HEK293 (cell line): ENCODE measurements around the gene EGFL8.
A peak's percentile ranks its signal among the peaks of the same experiment; 100 is the strongest.

Experiments used
- FEZF1 ChIP-seq: fragments of 450-650 bp; formaldehyde crosslinking; IDR thresholded peaks from 2 replicates; pipeline ENCODE4 v1.5.1; 2016; ENCODE audit warnings: missing biosample characterization, missing genetic modification characterization
- KLF16 ChIP-seq: fragments of 450-650 bp; formaldehyde crosslinking; IDR thresholded peaks from 2 replicates; pipeline ENCODE4 v1.5.1; 2017; ENCODE audit warnings: missing biosample characterization, missing genetic modification characterization
- KLF8 ChIP-seq: fragments of 450-650 bp; formaldehyde crosslinking; IDR thresholded peaks from 2 replicates; pipeline ENCODE4 v1.5.1; 2016; ENCODE audit warnings: missing biosample characterization, missing genetic modification characterization
- SP7 ChIP-seq: fragments of 450-650 bp; formaldehyde crosslinking; IDR thresholded peaks from 2 replicates; pipeline ENCODE4 v1.5.1; 2016; ENCODE audit warnings: missing biosample characterization, missing genetic modification characterization
- ZBTB48 ChIP-seq: fragments of 450-650 bp; formaldehyde crosslinking; IDR thresholded peaks from 2 replicates; pipeline ENCODE4 v1.5.1; 2016; ENCODE audit warnings: missing biosample characterization, missing genetic modification characterization
- ZNF133 ChIP-seq: fragments of 450-650 bp; formaldehyde crosslinking; IDR thresholded peaks from 2 replicates; pipeline ENCODE4 v1.5.1; 2016; ENCODE audit warnings: missing biosample characterization, missing genetic modification characterization
- ZNF169 ChIP-seq: fragments of 450-650 bp; formaldehyde crosslinking; IDR thresholded peaks from 2 replicates; pipeline ENCODE4 v1.5.1; 2016; ENCODE audit warnings: missing biosample characterization, missing genetic modification characterization
- ZNF2 ChIP-seq: fragments of 450-650 bp; formaldehyde crosslinking; IDR thresholded peaks from 2 replicates; pipeline ENCODE4 v1.5.1; 2016; ENCODE audit warnings: missing biosample characterization, missing genetic modification characterization
- ZNF23 ChIP-seq: fragments of 450-650 bp; formaldehyde crosslinking; IDR thresholded peaks from 2 replicates; pipeline ENCODE4 v1.5.1; 2016; ENCODE audit warnings: missing biosample characterization, missing genetic modification characterization, borderline replicate concordance
- ZNF311 ChIP-seq: fragments of 450-650 bp; formaldehyde crosslinking; IDR thresholded peaks from 2 replicates; pipeline ENCODE4 v1.5.1; 2017; ENCODE audit warnings: missing biosample characterization, missing genetic modification characterization, borderline replicate concordance
- ZNF341 ChIP-seq: fragments of 450-650 bp; formaldehyde crosslinking; IDR thresholded peaks from 2 replicates; pipeline ENCODE4; 2016; ENCODE audit warnings: low read depth, missing biosample characterization, missing genetic modification characterization
- ZNF433 ChIP-seq: fragments of 450-650 bp; formaldehyde crosslinking; IDR thresholded peaks from 2 replicates; pipeline ENCODE4 v1.5.1; 2016; ENCODE audit warnings: missing biosample characterization, missing genetic modification characterization, low read depth
- ZNF510 ChIP-seq: fragments of 450-650 bp; formaldehyde crosslinking; IDR thresholded peaks from 2 replicates; pipeline ENCODE4 v1.5.1; 2018; ENCODE audit warnings: mild to moderate bottlenecking, missing genetic modification characterization, missing biosample characterization; ENCODE audit not compliant: insufficient replicate concordance
- ZNF560 ChIP-seq: fragments of 450-650 bp; formaldehyde crosslinking; IDR thresholded peaks from 2 replicates; pipeline ENCODE4 v1.5.1; 2017; ENCODE audit warnings: missing biosample characterization, missing genetic modification characterization, borderline replicate concordance
- ZNF585B ChIP-seq: fragments of 450-650 bp; formaldehyde crosslinking; IDR thresholded peaks from 2 replicates; pipeline ENCODE4 v1.5.1; 2016; ENCODE audit warnings: missing biosample characterization, missing genetic modification characterization
- ZNF600 ChIP-seq: fragments of 450-650 bp; formaldehyde crosslinking; IDR thresholded peaks from 2 replicates; pipeline ENCODE4 v1.5.1; 2016; ENCODE audit warnings: missing biosample characterization, missing genetic modification characterization
- ZNF629 ChIP-seq: fragments of 450-650 bp; formaldehyde crosslinking; IDR thresholded peaks from 2 replicates; pipeline ENCODE4 v1.5.1; 2017; ENCODE audit warnings: missing biosample characterization, missing genetic modification characterization
- ZNF654 ChIP-seq: fragments of 450-650 bp; formaldehyde crosslinking; IDR thresholded peaks from 2 replicates; pipeline ENCODE4 v1.5.1; 2016; ENCODE audit warnings: low read depth, missing biosample characterization, missing genetic modification characterization
- ZNF76 ChIP-seq: fragments of 450-650 bp; formaldehyde crosslinking; IDR thresholded peaks from 2 replicates; pipeline ENCODE4; 2016; ENCODE audit warnings: low read depth, missing biosample characterization, missing genetic modification characterization, borderline replicate concordance
- ZNF791 ChIP-seq: fragments of 450-650 bp; formaldehyde crosslinking; IDR thresholded peaks from 2 replicates; pipeline ENCODE4 v1.5.1; 2016; ENCODE audit warnings: missing biosample characterization, missing genetic modification characterization
- ZNF830 ChIP-seq: fragments of 450-650 bp; IDR thresholded peaks from 2 replicates; pipeline ENCODE4 v1.5.0; 2018; ENCODE audit warnings: missing biosample characterization, missing genetic modification characterization, low read depth, mild to moderate bottlenecking, moderate library complexity
- TF ChIP-seq, protein P1 (sequence below): fragments of 450-650 bp; formaldehyde crosslinking; IDR thresholded peaks from 2 replicates; pipeline ENCODE4 v1.5.1; 2016; ENCODE audit warnings: missing biosample characterization, missing genetic modification characterization, borderline replicate concordance
- TF ChIP-seq, protein P2 (sequence below): fragments of 450-650 bp; formaldehyde crosslinking; IDR thresholded peaks from 2 replicates; pipeline ENCODE4 v1.5.1; 2016; ENCODE audit warnings: missing biosample characterization, missing genetic modification characterization
- TF ChIP-seq, protein P3 (sequence below): sonication (generic); formaldehyde crosslinking; IDR thresholded peaks from 2 replicates; pipeline ENCODE4 v1.8.1; 2022; ENCODE audit warnings: mild to moderate bottlenecking, moderate library complexity, missing genetic modification reagents
- TF ChIP-seq, protein P4 (sequence below): fragments of 450-650 bp; formaldehyde crosslinking; IDR thresholded peaks from 2 replicates; pipeline ENCODE4 v1.5.1; 2016; ENCODE audit warnings: missing biosample characterization, missing genetic modification characterization

EGFL8 gene

DNA sequence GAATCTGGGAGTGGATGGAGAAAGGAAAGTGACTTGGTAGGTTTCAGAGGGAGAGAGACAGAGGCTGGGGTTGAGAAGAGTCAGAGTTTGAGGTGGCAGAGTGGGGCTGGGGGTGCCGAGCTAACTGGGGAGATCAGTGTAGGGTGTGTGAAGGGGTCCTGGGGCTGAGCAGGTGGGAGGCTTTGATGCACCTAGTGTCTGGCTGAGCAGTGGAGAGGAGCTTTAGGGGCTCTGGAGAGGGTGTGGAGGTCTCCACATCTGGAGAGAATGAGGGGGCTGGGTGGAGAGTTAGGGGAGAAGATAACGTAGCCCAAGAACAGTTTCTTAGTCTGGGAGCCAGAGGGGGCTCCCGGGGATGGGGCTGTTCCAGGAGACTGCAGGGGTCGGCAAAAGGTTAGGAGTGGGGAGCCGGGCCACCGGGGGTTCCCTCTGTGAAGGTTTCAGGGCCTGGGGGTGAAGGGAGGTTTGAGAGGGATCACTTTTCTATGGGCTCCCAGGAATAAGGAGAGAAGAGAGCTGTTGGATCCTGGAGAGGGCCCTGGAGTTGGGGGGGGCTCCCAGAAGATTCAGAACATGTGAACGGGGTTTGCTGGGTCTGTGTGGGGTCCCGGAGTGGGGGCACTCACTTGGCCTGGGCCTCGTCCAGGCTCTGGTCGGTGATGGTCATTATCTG is 24.8 kb downstream of the EGFL8 start (continued):
- no peak for TF ChIP-seq FEZF1 (tag by site-specific recombination)
- TF ChIP-seq, protein P1, sequence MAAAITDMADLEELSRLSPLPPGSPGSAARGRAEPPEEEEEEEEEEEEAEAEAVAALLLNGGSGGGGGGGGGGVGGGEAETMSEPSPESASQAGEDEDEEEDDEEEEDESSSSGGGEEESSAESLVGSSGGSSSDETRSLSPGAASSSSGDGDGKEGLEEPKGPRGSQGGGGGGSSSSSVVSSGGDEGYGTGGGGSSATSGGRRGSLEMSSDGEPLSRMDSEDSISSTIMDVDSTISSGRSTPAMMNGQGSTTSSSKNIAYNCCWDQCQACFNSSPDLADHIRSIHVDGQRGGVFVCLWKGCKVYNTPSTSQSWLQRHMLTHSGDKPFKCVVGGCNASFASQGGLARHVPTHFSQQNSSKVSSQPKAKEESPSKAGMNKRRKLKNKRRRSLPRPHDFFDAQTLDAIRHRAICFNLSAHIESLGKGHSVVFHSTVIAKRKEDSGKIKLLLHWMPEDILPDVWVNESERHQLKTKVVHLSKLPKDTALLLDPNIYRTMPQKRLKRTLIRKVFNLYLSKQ (tag by site-specific recombination) = no peak
- no peak for TF ChIP-seq ZNF169 (tag by site-specific recombination)
- TF ChIP-seq ZNF654 (tag by site-specific recombination) = no peak
- TF ChIP-seq ZNF510 (tag by site-specific recombination) = no peak
- TF ChIP-seq ZNF311 (tag by site-specific recombination) = no peak
- no peak for TF ChIP-seq ZNF629 (tag by site-specific recombination)
- TF ChIP-seq ZNF133 (tag by site-specific recombination) = no peak
- TF ChIP-seq, protein P2, sequence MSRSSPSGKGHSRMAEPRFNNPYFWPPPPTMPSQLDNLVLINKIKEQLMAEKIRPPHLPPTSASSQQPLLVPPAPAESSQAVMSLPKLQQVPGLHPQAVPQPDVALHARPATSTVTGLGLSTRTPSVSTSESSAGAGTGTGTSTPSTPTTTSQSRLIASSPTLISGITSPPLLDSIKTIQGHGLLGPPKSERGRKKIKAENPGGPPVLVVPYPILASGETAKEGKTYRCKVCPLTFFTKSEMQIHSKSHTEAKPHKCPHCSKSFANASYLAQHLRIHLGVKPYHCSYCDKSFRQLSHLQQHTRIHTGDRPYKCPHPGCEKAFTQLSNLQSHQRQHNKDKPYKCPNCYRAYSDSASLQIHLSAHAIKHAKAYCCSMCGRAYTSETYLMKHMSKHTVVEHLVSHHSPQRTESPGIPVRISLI (tag by site-specific recombination) = no peak
- TF ChIP-seq, protein P3, sequence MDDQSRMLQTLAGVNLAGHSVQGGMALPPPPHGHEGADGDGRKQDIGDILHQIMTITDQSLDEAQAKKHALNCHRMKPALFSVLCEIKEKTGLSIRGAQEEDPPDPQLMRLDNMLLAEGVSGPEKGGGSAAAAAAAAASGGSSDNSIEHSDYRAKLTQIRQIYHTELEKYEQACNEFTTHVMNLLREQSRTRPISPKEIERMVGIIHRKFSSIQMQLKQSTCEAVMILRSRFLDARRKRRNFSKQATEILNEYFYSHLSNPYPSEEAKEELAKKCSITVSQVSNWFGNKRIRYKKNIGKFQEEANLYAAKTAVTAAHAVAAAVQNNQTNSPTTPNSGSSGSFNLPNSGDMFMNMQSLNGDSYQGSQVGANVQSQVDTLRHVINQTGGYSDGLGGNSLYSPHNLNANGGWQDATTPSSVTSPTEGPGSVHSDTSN = no peak
- TF ChIP-seq KLF8 (tag by site-specific recombination) = no peak
- no peak for TF ChIP-seq ZNF76 (tag by site-specific recombination)
- TF ChIP-seq KLF16 (tag by site-specific recombination) = no peak
- TF ChIP-seq ZNF560 (tag by site-specific recombination) = no peak
- TF ChIP-seq ZBTB48 = 0 out of 2 replicates have a peak, but pooled peaks have one; percentile 21
- peak; percentile 53; the same call in 1 of the 2 replicates for TF ChIP-seq ZNF341 (tag by site-specific recombination)
- no peak for TF ChIP-seq SP7 (tag by site-specific recombination)
- no peak for TF ChIP-seq ZNF830 (tag by site-specific recombination)
- TF ChIP-seq ZNF585B (tag by site-specific recombination) = no peak
- no peak for TF ChIP-seq ZNF2 (tag by site-specific recombination)
- TF ChIP-seq, protein P4, sequence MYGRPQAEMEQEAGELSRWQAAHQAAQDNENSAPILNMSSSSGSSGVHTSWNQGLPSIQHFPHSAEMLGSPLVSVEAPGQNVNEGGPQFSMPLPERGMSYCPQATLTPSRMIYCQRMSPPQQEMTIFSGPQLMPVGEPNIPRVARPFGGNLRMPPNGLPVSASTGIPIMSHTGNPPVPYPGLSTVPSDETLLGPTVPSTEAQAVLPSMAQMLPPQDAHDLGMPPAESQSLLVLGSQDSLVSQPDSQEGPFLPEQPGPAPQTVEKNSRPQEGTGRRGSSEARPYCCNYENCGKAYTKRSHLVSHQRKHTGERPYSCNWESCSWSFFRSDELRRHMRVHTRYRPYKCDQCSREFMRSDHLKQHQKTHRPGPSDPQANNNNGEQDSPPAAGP (tag by site-specific recombination) = no peak
- TF ChIP-seq ZNF23 (tag by site-specific recombination) = no peak
- no peak for TF ChIP-seq ZNF791 (tag by site-specific recombination)
- TF ChIP-seq ZNF433 (tag by site-specific recombination) = no peak
- TF ChIP-seq ZNF600 (tag by site-specific recombination) = no peak
